GM20000 (cell line): ENCODE measurements around the gene PITPNB.
A peak's percentile ranks its signal among the peaks of the same experiment; 100 is the strongest.

ENCODE experiments used
- DNase-seq: peaks from one replicate; pipeline ENCODE4 v3.0.0; 2012; ENCODE audit warnings: low spot score
- CTCF ChIP-seq: IDR thresholded peaks from 2 replicates; pipeline ENCODE4 v1.5.1; 2012; ENCODE audit warnings: mild to moderate bottlenecking, control low read depth; ENCODE audit errors: extremely low read depth, missing control alignments

Gene PITPNB

GRCh38 chr22:27919222-27919941 is at the start of gene PITPNB:
Gene PITPNB, minus strand, starts transcription at chr22:27919256. Its CDS starts 65 bp downstream, at chr22:27919191.
- peak; percentile 100 for DNase-seq
- TF ChIP-seq CTCF, result no peak

- DNase-seq, result no peak
- no peak for TF ChIP-seq CTCF
Observed at GRCh38 chr22:27966168-27967064, 47.4 kb upstream of the PITPNB start.

- no peak for TF ChIP-seq CTCF
- no peak for DNase-seq
Observed at GRCh38 chr22:27962268-27963044, 43.4 kb upstream of the PITPNB start.

- TF ChIP-seq CTCF, result no peak
- no peak for DNase-seq
Observed at GRCh38 chr22:27961680-27962079, 42.6 kb upstream of the PITPNB start.

GRCh38 chr22:27961182-27961581 is 42.1 kb upstream of the PITPNB start:
- DNase-seq, result no peak
- TF ChIP-seq CTCF, result no peak

GRCh38 chr22:27959335-27960090 is 40.5 kb upstream of the PITPNB start:
- TF ChIP-seq CTCF, result no peak
- DNase-seq, result no peak
